ENCODE measurements around the gene GABRA1.
A peak's percentile ranks its signal among the peaks of the same experiment; 100 is the strongest.

GABRA1 gene

DNA sequence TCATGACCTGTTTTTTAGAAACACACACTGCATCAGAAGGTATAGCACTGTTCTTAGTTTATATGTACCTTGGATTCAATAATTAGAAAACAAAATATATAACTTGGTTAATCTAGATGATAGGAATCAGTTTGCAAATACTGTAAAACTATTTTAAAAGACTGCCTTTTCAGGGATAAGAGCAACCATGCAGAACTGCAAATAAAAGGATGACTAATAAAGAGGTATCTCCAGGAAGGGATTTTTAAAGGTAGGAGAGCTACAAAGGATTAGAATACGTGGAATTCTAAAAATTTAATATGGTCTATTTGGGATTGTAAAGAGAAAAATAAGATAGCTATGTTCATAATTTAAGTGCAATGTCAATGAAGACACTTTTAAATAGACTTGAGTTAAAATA, 9.4 kb downstream of the GABRA1 start:
- H3K27ac ChIP-seq, result peak overlapping the region; percentile 83
- TF ChIP-seq, protein P1, sequence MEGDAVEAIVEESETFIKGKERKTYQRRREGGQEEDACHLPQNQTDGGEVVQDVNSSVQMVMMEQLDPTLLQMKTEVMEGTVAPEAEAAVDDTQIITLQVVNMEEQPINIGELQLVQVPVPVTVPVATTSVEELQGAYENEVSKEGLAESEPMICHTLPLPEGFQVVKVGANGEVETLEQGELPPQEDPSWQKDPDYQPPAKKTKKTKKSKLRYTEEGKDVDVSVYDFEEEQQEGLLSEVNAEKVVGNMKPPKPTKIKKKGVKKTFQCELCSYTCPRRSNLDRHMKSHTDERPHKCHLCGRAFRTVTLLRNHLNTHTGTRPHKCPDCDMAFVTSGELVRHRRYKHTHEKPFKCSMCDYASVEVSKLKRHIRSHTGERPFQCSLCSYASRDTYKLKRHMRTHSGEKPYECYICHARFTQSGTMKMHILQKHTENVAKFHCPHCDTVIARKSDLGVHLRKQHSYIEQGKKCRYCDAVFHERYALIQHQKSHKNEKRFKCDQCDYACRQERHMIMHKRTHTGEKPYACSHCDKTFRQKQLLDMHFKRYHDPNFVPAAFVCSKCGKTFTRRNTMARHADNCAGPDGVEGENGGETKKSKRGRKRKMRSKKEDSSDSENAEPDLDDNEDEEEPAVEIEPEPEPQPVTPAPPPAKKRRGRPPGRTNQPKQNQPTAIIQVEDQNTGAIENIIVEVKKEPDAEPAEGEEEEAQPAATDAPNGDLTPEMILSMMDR (conservative IDR thresholded peaks at IDR 0.05), result no peak

DNA sequence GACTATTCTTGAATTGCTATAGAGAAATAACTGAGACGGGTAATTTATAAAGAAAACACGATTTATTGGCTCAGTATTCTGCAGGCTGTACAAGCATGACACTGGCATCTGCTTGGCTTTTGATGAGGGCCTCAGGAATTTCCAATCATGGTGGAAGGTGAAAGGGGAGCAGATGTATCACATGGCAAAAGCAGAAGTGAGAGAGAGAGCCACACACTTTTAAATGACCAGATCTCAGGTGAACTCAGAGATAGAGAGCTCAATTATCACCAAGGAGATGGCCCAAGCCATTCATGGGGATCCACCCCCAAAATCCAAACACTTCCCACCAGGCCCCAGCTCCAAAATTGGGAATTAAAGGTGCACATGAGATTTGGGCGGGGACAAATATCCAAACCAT, 15.3 kb downstream of the GABRA1 start:
- H3K27ac ChIP-seq, result no peak overlapping the region

DNA sequence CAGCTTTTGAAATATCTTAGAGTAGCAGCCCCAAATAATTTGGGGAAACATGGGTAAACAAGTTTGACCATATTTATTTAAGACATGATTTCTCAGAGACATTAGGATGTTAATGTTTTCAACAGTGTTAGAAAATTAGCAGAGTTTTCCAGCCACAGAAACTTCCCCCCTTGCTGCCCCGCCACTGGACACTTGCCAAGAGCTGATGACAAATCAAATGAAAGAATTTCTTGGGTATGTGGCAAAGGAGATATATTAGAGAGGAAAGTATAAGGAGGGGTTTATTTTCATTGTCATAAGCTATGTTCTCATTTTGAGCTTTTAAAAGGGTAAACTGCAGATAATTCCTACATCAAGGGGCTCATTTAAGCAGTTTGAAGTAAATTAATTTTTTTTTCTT, 15.9 kb downstream of the GABRA1 start:
- TF ChIP-seq, protein P1 (conservative IDR thresholded peaks at IDR 0.05), result no peak

More for the DNA sequence above, 15.3 kb downstream of the GABRA1 start:
- TF ChIP-seq, protein P1 (conservative IDR thresholded peaks at IDR 0.05), result no peak

GRCh38 chr5:161865510-161865909, 17.6 kb downstream of the GABRA1 start:
- no peak overlapping the region for H3K27ac ChIP-seq
- TF ChIP-seq, protein P1 (conservative IDR thresholded peaks at IDR 0.05), result no peak

More for the DNA sequence above, 15.9 kb downstream of the GABRA1 start:
- H3K27ac ChIP-seq, result no peak overlapping the region

GRCh38 chr5:161889971-161890370, 42.1 kb downstream of the GABRA1 start:
- H3K27ac ChIP-seq, result no peak overlapping the region
- TF ChIP-seq, protein P1 (conservative IDR thresholded peaks at IDR 0.05), result no peak

GRCh38 chr5:161895514-161895913, 47.6 kb downstream of the GABRA1 start:
- no peak overlapping the region for H3K27ac ChIP-seq
- TF ChIP-seq, protein P1 (conservative IDR thresholded peaks at IDR 0.05), result no peak

- TF ChIP-seq, protein P1 (conservative IDR thresholded peaks at IDR 0.05), result no peak
- H3K27ac ChIP-seq, result no peak overlapping the region
Measured at GRCh38 chr5:161897033-161897432, 49.1 kb downstream of the GABRA1 start.

Measured in VCaP (cell line).